NCI-H146 (cell line): Measurements from ENCODE around the gene CHRD.

Experiments used
- DNase-seq: peaks from one replicate; lab custom pipeline; 2025; lab: John Stamatoyannopoulos, UW

The CHRD gene

GRCh38 chr3:184382326-184383032 is 2.6 kb downstream of the CHRD start:
- no peak for DNase-seq

DNA sequence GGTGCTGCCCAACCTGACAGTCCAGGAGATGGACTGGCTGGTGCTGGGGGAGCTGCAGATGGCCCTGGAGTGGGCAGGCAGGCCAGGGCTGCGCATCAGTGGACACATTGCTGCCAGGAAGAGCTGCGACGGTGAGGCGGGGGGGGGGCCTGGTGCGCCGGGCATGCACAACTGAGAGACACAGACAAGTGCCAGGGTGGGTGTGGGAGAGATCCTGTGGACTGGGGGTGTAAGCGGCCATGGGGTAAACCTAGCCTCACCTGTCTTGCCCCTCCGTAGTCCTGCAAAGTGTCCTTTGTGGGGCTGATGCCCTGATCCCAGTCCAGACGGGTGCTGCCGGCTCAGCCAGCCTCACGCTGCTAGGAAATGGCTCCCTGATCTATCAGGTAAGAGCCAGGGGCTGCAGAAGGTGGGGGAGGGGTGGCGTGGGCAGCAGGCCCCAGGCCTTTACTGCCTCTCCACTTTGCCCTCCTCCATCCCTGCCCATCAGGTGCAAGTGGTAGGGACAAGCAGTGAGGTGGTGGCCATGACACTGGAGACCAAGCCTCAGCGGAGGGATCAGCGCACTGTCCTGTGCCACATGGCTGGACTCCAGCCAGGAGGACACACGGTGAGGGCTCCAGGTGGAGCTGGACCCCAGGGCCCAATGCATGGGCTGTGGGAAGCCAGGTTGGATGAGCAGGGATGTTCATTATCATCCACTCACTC is 3.3 kb downstream of the CHRD start:
- DNase-seq, result no peak

GRCh38 chr3:184384342-184384741 is 4.5 kb downstream of the CHRD start:
- DNase-seq, result no peak

- no peak for DNase-seq
These were observed 5.1 kb downstream of the CHRD start for GRCh38 chr3:184384856-184385422.

DNA sequence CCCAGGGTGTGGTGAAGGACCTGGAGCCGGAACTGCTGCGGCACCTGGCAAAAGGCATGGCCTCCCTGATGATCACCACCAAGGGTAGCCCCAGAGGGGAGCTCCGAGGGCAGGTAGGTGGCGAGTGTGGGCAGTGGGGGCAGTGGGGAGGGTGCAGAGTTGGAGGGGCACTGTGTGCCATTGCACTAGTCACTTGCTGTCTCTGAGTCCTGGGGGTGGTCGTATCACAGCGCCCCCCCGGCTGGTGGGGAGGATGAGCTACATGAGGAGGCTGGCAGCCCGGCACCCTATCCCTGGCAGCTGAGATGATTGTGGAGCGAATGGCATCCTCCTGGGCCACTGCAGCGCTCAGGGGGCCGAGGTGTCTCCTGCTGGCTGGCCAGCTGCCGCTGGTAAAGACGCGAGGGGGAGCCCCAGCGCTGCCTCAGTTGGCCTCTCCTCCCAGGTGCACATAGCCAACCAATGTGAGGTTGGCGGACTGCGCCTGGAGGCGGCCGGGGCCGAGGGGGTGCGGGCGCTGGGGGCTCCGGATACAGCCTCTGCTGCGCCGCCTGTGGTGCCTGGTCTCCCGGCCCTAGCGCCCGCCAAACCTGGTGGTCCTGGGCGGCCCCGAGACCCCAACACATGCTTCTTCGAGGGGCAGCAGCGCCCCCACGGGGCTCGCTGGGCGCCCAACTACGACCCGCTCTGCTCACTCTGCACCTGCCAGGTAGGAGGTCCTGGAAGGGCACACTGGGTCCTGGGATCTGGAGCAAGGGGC is 6.4 kb downstream of the CHRD start:
- no peak for DNase-seq

- no peak for DNase-seq
These were observed 7.4 kb downstream of the CHRD start for GRCh38 chr3:184387174-184387714.

GRCh38 chr3:184388164-184388935 is 8.5 kb downstream of the CHRD start:
- no peak for DNase-seq

DNA sequence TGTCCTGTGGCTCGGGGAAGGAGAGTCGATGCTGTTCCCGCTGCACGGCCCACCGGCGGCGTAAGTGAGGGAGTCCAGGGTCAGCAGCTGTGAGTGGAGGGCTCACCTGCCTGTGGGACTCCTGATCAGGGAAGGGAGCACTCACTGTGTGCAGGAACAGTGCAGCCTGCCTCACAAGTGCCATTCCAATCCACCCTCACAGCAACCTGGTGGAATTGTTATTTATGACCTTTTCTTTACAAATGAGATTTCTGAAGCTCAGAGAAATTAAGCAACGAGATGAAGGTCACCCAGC is 9.0 kb downstream of the CHRD start:
- no peak for DNase-seq

DNA sequence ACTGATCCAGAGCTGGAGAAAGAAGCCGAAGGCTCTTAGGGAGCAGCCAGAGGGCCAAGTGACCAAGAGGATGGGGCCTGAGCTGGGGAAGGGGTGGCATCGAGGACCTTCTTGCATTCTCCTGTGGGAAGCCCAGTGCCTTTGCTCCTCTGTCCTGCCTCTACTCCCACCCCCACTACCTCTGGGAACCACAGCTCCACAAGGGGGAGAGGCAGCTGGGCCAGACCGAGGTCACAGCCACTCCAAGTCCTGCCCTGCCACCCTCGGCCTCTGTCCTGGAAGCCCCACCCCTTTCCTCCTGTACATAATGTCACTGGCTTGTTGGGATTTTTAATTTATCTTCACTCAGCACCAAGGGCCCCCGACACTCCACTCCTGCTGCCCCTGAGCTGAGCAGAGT is 9.5 kb downstream of the CHRD start:
- no peak for DNase-seq

GRCh38 chr3:184389935-184390528 is 10.2 kb downstream of the CHRD start:
- DNase-seq, result no peak

- DNase-seq, result no peak
These were observed 11.4 kb downstream of the CHRD start for GRCh38 chr3:184391266-184391665.

DNA sequence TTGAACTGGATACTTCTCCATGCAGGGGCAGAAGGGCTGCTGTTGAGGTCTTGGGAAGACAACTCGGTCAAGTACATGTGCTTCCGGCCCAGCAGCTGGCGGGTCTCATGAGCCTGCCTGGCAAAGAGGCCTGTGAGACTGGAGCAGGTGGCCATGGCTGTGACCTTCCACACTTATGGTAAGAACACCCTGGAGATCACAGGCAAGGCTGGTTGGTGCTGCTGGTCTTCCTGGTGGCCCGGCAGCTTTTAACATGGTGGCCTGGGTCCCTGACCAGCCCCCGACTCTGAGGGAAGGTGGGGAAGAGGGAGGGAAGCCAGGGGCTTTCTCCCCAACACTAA is 15.4 kb downstream of the CHRD start:
- DNase-seq, result no peak

DNA sequence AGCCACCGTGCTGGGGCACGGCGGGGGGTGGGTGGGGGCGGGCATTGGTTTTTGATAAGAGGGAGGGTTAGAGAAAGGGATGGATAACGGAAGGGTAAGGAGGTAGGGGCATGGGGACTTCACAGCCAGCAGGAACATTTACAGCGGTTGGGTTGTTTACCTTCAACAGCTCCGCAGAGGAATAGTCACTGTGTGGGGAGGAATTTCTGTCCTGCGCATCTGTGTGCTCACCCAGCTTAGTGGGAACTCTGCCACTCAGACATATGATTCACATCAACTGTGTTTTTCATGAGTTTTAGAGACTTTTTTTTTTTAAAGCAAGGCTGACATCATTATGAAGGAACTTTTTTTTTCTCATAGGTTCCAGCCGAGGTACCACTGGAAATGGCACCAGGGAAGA is 19.6 kb downstream of the CHRD start:
- no peak for DNase-seq

DNA sequence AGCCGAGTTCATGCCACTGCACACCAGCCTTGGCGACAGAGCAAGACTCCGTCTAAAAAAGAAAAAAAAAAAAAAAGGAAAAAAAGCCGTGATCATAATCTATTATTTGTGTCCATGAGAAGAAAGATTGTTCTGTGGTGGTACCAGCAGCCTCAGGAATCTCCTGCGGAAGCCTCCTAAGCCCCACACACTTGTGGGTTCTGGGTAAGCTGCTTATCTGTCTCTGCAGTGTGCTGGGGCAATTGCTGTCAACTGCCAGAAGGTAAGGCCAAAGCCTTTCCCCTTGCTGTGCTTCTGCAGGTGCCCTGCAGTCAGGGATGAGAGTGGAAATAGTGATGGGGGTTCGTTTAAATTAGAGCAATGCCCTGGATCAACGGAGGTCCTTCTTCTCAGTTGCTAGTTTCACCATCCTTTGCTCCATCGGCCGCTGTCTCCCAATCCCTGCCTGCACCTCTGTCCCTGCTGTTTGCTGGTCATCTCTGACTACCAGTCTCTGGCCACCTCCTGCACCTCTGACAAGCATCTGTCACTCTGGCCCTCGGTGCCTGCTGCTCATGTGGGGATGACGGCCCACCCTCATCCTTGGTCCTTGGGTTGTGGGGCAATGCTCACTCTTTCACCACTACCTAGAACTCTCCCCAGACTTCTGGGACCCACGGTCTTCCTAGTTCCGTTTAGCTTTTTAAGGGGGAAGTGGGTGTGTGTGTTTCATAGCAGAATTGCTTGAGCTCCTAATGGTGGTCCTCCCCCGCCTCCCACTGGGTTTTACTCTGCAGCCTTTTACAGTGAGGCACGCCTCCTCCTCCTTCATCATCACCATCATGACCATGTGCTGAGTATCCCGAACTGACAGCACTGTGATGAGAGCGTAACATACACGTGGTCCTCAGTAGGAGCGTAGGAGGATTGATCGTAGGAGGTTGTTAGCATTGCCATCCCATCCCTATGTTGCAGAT is 25.5 kb downstream of the CHRD start:
- DNase-seq, result no peak

GRCh38 chr3:184409331-184409926 is 29.6 kb downstream of the CHRD start:
- no peak for DNase-seq

- DNase-seq, result no peak
These were observed 30.2 kb downstream of the CHRD start for GRCh38 chr3:184409946-184410500.

DNA sequence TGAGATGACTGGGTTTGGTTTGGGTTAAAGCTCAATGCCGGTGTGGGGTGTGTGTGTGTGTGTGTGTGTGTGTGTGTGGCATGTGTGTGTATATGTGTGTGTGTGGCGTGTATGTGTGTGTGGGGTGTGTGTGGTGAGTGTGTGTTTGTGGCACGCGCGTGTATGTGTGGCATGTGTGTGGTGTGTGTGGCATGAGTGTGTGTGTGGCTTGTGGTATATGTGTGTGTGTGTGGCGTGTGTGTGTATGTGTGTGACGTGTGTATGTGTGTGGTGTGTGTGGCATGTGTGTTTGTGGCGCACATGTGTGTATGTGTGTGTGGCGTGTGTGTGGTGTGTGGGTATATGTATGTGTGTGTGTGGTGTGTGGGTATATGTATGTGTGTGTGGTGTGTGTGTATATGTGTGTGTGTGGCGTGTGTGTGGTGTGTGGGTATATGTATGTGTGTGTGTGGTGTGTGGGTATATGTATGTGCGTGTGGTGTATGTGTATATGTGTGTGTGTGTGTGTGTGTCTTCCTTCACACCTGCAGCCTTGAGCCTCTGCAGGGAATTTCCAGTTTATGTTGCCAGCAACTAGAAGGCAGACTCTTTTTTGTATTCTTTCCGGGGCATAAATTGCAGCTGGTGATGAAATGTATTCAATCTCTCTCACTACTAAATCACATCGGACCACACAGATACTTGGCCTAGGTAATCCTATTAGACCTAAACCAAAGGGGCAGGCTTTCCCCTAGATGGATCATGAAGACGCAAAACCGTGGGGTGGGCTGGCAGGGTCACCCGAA is 34.8 kb downstream of the CHRD start:
- DNase-seq, result no peak

DNA sequence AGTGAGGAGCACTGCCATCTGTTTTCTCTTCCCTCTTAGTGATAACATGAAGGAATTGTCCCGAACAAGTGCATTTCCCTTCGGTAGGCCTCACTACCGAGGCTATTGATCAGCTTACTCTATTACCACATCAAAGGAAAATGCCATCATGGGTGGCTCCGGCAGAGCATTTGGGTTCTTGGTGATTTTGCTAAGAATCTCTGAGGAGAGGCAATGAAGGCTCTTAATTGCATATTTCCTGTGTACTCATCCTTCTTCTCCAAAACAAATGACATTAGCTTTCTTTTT is 35.3 kb downstream of the CHRD start:
- DNase-seq, result no peak
